SK-N-SH treated with all-trans-retinoic acid at 6 μM for 48 hours (cell line): ENCODE results near the gene SCYL1.

Experiments
- CREB5 ChIP-seq: fragments of 250-450 bp; sonication (Bioruptor Pico); IDR thresholded peaks from 2 replicates; pipeline ENCODE4 v1.5.1; 2020; ENCODE audit warnings: low read depth, mild to moderate bottlenecking, moderate library complexity
- PATZ1 ChIP-seq: fragments of 250-450 bp; sonication (Bioruptor Pico); IDR thresholded peaks from 2 replicates; pipeline ENCODE4 v1.8.0; 2020; ENCODE audit warnings: mild to moderate bottlenecking, moderate library complexity, borderline replicate concordance
- PPARA ChIP-seq: fragments of 250-450 bp; sonication (Bioruptor Pico); IDR thresholded peaks from 2 replicates; pipeline ENCODE4 v1.5.0; 2020; ENCODE audit warnings: mild to moderate bottlenecking, borderline replicate concordance
- TCF4 ChIP-seq: fragments of 250-450 bp; sonication (Bioruptor Pico); IDR thresholded peaks from 2 replicates; pipeline ENCODE4 v1.8.0; 2021; ENCODE audit warnings: mild to moderate bottlenecking, moderate library complexity, borderline replicate concordance
- TOX ChIP-seq: fragments of 250-450 bp; sonication (Bioruptor Pico); IDR thresholded peaks from 2 replicates; pipeline ENCODE4 v1.8.0; 2021; ENCODE audit warnings: mild to moderate bottlenecking, moderate library complexity, borderline replicate concordance
- TSHZ2 ChIP-seq: fragments of 250-450 bp; sonication (Bioruptor Pico); IDR thresholded peaks from 2 replicates; pipeline ENCODE4 v1.5.0; 2020; ENCODE audit warnings: mild to moderate bottlenecking, moderate library complexity
- ZFP30 ChIP-seq: fragments of 450-650 bp; formaldehyde crosslinking; IDR thresholded peaks from 2 replicates; pipeline ENCODE4 v1.5.0; 2022; ENCODE audit warnings: mild to moderate bottlenecking, moderate library complexity
- ZNF565 ChIP-seq: fragments of 450-650 bp; formaldehyde crosslinking; conservative IDR thresholded peaks from 2 replicates; pipeline ENCODE4 v1.5.0; 2020; ENCODE audit warnings: low read depth, mild to moderate bottlenecking, moderate library complexity

- TF ChIP-seq PATZ1 (CRISPR knock-in tag), result no peak
- no peak for TF ChIP-seq ZFP30 (CRISPR knock-in tag)
- no peak for TF ChIP-seq TCF4 (CRISPR knock-in tag)
- TF ChIP-seq TOX (CRISPR knock-in tag), result no peak
- TF ChIP-seq PPARA (CRISPR knock-in tag), result no peak
- TF ChIP-seq ZNF565, result no peak
- no peak for TF ChIP-seq CREB5 (CRISPR knock-in tag)
- TF ChIP-seq TSHZ2 (CRISPR knock-in tag), result no peak
Measured at GRCh38 chr11:65577756-65578109, 52.9 kb downstream of the SCYL1 start.
